PC-9 (cell line): ENCODE results near the gene PHF3.

Experiments used
- EZH2 ChIP-seq: fragments of 200-600 bp; sonication (generic); IDR thresholded peaks from 2 replicates; pipeline ENCODE4 v1.8.0; 2017; ENCODE audit warnings: antibody characterized with exemption, low read depth
- TF ChIP-seq, protein P1 (sequence below): fragments of 200-600 bp; sonication (generic); conservative IDR thresholded peaks from 2 replicates; pipeline ENCODE4 v1.6.1; 2017; ENCODE audit warnings: mixed run types, antibody characterized with exemption, mild to moderate bottlenecking, moderate library complexity

GRCh38 chr6:63713332-63713731 is 77.7 kb downstream of the PHF3 start:
- TF ChIP-seq, protein P1, sequence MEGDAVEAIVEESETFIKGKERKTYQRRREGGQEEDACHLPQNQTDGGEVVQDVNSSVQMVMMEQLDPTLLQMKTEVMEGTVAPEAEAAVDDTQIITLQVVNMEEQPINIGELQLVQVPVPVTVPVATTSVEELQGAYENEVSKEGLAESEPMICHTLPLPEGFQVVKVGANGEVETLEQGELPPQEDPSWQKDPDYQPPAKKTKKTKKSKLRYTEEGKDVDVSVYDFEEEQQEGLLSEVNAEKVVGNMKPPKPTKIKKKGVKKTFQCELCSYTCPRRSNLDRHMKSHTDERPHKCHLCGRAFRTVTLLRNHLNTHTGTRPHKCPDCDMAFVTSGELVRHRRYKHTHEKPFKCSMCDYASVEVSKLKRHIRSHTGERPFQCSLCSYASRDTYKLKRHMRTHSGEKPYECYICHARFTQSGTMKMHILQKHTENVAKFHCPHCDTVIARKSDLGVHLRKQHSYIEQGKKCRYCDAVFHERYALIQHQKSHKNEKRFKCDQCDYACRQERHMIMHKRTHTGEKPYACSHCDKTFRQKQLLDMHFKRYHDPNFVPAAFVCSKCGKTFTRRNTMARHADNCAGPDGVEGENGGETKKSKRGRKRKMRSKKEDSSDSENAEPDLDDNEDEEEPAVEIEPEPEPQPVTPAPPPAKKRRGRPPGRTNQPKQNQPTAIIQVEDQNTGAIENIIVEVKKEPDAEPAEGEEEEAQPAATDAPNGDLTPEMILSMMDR, result no peak
- no peak for TF ChIP-seq EZH2
